CD4-positive, alpha-beta T cell treated with Interleukin-12 subunit alpha and Interleukin-12 subunit beta, for 1 hour (primary cell): ENCODE measurements around the gene SLC38A5.
"Not testable (repeated sequence)": the region's sequence is repeated elsewhere in the genome, so short reads cannot be mapped to it uniquely, and the experiment has no call there.

Source experiments
- DNase-seq: peaks from one replicate; pipeline ENCODE4 v3.0.0-alpha.2; 2020

Gene SLC38A5

DNA sequence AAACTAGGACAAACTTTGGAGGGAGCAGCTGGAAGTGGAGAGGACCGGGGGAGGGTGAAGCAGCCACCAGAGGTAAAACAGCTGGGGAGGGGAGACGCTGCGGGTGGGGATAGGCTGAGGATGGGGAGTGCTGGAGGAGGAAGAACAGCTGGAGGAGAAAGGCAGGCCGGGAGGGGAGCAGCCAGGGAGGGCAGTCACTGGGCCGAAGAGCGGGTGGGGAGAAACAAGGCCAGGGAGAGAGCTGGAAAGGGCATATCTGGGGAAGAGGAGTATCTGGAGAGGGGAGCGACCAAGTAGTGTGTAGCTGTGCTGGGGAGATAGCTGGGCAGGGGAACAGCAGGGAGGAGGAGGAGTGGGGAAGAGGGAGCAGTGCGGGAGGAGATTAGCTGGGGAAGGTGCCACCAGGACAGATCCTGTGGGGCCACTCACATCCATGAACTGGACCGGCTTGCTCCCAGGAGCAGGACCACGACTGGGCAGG, 2.7 kb downstream of the SLC38A5 start:
- no peak for DNase-seq

DNA sequence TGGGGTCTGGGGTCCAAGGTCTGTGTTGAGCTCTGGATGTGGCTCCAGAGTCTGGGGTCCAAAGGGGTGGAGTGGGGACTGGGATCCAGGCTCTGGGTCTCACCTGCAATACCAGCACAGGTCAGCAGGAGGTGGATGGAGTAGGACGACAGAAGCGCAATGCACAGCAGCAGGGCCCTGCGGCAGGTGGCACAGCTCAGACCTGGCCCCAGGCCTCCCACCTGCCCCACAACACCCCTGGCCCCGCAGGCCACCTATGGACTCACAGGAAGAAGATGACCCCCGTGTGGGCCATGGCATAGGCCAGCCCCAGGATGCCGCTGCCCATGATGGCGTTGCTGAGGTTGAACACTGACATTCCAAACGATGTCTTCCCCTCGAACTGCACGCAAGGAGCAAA, 3.4 kb downstream of the SLC38A5 start:
- DNase-seq: no peak

DNA sequence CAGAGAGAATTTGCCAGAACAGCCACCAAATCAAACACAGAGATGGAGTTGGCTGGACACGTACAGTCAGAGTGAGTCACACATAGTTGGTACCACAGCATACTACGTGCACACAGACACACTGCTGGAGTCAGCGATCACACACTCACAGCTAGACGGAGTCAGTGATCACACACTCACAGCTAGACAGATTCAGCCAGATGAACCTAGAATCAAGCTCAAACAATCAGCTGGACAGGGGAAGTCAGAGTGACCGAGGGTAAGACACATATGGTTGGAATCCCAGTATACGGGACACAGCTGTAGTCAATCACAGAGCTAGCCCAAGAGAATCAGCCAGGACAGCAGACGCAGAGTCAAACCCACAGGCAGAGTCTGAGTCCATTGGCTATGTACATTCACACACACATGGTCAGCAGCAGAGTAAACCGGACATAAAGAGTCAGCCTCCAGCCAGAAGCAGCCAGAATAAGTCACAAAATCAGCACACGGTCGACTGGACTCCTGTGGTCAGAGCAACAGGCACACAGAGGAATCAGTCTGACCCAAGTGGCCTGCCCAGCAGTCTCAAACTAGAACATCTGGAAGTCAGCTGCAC, 4.6 kb downstream of the SLC38A5 start:
- DNase-seq: no peak

DNA sequence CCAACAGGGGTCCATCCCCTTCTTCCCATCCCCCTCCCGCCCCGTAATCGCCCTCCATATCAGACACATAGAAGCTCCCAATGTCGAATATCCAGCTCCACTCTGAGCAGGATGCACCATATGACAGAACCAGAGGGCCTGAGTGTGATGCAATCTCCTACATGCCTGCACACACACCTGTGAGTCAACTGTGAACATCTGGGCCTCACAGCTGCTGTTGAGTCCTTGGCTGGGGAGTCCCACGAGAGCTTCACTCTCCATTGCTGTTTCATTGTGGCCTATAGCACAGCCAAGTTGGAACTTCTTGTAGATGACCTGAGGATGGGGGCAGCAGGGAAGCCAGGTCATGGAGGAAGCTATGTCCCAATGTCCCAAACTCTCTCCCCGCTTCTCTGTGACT, 8.2 kb downstream of the SLC38A5 start:
- DNase-seq: no peak

DNA sequence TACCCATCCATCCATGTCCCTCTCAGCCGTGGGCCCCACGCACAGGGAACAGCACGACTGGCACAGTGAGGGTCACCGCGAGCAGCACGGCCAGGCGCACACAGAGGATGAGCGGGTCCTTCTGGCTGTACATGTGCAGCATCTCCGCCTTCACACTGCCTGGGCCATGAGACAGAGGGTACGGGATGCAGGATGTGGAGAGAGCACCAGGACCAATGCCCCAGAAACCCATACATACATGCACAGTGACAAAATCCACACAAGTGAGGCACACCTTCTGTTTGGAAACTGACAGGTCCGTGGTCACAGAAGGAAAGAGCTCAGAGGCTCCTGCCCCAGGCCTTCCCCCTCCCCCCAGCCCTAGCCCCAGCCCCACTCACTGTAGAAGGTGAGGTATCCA, 9.5 kb downstream of the SLC38A5 start:
- DNase-seq: no peak

DNA sequence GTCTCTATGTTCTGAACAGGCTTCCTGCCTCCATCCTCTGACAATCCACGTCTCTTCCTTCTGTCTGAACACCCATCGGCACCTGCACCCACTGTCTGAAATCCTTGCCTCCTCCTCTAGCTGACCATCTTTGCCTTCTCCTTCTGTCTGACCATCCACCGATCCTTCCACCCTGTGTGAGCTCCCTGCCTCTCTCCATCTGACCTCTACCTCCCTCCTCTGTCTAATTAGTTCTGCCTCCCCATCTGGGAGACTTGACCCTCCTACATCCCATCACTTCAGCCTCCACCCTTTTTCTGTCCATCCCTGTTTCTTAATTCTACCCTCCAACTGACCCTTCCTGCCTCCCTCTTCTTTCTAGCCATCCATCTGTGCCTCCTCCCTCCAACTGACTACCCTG, 10.0 kb downstream of the SLC38A5 start:
- DNase-seq: no peak

DNA sequence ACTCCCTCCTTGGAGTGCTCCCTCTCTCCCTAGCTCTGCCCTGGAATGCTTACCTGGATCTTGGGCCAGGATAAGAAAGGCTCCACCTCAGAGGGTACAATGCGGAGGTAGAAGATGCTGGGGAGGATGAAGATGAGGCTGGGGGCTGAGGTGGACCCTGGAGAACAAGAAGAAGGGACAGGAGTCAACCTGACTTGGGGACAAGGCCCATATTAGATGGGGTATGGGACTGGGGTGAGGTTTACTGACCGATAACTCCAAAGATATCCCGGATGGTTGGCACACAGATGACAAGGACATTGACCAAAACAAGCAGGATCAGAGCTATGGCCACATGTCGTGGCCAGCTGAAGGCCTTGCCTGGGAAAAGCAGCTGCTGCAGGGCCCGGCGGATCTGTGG, 10.6 kb downstream of the SLC38A5 start:
- no peak for DNase-seq

DNA sequence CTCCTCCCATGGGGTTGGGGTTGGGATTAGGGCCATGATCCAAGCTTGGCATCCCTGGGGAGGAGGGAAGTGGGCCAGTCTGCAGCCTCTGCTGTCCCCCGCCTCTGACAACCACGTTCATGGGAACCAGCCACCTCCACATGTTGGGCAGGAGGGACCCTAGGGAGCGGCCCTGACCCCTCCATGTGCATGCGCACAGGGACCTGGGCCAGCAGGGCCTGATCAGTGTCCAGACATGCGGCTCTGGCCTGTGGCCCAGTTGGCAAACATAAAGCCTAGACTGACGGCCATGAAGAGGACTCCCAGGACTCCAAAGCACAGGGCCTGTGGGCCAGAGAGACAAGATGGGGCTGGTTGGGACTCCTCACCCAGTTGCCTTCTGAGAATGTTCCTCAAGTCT, 11.3 kb downstream of the SLC38A5 start:
- DNase-seq: no peak

DNA sequence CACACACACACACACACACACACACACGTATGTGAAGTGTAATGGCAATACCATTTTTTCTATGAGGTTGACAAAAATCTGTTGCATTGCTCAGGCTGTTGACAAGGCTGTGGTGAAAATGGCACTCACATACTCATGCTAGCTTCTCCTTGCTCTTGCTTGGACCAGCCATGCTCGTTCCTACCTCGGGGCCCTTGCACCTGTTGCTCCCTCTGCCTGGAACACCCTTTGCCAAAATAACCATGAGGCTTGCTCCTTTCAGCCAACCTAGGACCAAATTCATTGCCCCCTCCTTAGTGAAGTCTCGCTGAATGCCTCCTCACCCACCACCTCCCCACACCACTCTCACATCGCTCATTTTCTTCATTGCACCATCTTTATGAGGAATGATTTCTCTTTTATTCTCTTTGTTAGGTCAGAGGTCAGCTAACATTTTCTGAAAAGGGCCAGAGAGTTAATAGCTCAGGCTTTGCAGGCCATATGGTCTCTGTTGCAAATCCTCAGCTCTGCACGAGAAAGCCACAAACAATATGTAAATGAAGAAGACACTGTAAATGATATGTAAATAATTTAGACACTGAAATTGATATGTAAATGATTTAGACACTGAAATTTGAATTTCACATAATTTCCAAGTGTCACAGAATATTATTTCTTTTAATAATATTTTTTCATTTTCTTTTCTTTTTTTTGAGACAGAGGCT, 13.3 kb downstream of the SLC38A5 start:
- no peak for DNase-seq

DNA sequence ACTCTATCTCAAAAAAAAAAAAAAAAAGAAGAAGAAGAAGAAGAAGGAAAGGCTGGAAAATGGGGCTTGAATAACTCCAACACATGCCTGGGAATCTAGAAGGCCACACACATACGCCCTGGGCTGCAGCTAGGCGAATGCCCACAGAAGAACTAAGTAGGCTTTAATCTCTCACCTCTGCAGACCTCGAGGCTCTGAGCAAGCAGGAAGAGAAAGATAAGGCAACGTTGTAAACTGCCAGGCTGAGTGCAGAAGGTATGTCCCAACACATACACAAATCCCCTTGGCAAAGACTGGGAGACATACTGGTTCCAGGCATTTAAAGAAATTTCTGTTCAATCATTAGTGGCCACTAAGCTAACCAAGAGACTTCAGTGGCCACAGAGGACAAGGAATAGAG, 18.4 kb downstream of the SLC38A5 start:
- DNase-seq: no peak

DNA sequence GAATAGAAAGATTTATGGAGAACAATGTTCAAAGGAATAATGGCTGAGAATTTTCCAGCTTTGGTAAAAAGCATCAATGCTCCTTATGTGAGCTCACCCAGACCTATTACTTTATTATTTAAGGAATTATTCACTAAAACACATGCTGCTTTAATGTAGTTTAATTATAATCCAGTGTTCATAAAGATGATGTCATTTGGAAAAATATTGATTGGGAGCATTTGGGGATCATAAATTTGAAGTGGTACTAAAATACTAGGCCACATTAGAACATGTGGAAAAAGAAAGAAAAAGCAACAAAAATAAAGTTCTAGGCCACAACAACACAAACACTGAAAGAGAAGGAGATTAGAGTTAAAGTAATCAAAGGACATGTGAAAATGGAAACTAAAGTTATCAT, 20.0 kb downstream of the SLC38A5 start:
- no peak for DNase-seq

DNA sequence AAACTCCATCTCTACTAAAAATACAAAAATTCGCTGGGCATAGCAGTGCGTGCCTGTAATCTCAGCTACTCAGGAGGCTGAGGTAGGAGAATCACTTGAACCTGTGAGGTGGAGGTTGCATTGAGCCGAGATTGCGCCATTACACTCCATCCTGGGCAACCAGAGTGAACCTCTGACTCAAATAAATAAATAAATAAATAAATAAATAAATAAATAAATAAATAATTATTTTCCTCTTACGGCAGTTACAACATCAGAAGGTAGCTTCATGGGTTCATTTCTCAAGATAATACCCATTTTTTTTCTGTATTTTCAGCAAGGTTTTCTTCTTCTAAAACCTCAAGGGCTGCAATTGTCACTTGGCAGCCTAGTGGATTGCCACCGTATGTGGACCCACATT, 22.9 kb downstream of the SLC38A5 start:
- not testable (repeated sequence) for DNase-seq

DNA sequence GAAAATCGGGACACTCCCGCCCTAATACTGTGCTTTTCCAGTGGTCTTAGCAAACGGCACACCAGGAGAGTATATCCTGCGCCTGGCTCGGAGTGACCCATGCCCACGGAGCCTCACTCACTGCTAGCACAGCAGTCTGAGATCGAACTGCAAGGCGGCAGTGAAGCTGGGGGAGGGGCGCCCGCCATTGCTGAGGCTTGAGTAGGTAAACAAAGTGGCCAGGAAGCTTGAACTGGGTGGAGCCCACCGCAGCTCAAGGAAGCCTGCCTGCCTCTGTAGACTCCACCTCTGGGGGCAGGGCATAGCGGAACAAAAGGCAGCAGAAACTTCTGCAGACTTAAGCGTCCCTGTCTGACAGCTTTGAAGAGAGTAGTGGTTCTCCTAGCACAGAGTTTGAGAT, 36.3 kb downstream of the SLC38A5 start:
- DNase-seq: peak; percentile 5

DNA sequence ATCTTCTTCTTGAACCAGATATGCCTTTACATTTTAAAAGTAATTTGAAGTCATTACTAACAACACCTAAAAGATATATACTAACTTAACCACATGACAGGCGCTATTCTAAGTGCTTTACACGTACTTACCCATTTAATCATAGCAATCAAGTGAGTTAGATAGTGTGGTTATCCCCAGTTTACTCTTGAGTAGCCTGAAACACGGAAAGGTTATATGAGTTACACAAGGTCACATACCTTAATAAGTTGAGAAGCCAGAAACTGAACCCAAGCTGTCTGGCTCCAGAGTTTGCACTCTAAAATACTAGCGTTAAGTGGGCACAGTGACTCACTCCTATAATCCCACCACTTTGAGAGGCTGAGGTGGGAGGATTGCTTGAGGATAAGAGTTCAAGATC, 39.9 kb downstream of the SLC38A5 start:
- DNase-seq: not testable (repeated sequence)

DNA sequence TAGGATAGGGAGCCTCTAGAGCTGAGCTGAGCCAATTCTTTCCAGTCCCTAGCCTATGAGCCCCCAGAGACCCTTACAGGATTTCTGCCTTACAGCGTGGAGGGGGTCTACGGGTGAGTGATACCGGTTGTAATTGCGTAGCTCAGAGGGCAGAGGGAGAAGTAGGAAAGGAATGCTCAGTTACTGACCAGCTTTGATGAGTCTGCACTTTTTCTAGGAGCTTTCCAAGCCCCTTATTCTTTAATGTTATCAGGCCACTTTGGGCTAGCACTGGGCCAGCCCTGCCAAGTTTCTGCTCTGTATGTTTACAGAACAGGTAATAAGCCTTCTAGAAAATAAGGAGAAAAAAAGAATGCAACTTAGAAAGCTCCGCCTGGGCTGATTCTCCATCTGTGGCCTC, 40.5 kb downstream of the SLC38A5 start:
- not testable (repeated sequence) for DNase-seq

DNA sequence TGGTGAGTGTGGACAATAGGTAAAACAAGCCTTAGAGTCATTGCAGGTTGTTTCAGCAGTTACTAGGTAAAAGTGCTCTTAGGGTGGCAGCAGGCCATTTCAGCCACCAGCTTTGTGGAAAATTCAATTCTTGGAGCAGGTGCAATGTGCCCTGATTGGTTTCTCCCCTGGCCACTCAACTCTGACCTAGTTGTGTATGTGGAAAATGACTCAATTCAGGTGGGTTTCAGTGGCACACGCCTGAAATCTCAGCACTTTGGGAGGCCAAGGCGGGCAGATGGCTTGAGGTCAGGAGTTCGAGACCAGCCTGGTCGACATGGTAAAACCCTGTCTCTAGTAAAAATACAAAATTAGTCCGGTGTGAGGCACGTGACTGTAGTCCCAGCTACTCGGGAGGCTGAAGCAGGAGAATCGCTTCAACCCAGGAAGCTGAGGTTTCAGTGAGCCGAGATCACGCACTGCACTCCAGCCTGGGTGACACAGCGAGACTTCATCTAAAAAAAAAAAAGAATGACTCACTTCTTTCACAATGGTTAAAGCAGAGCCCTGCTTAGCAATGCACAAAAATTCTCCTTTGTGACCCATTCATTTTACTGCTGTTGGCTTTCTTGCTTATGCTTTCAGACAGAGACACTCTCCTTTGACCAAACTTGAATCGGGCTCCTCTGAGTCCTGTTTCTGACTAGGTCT, 42.9 kb downstream of the SLC38A5 start:
- DNase-seq: not testable (repeated sequence)

DNA sequence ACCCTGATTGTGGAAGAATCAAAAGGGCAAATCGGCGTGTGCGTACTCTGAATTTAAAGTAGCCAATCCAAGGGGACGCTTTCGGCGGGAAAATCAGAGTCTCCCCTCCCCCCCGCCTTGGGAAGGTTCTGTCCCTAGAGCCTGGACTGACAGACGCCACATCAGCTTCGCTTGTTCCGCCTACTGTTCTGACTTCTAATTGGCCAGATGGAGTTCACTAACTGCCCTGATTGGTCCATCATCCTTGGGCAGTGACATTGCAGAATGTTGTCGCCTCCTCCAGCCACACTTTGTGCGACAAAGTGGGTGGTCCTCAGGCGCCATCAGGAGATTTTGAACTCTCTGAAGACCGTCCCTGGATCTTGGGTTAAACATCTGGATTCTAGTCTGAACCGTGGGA, 58.2 kb downstream of the SLC38A5 start, which contains the start of gene SSX4B:
Gene SSX4B (minus strand): TSS at position 101 of the 400 bp plus-strand sequence. CDS start 588 bp downstream, outside the sequence.
- not testable (repeated sequence) for DNase-seq
